Measurements from ENCODE around the gene KIF3A.

The KIF3A gene

DNA sequence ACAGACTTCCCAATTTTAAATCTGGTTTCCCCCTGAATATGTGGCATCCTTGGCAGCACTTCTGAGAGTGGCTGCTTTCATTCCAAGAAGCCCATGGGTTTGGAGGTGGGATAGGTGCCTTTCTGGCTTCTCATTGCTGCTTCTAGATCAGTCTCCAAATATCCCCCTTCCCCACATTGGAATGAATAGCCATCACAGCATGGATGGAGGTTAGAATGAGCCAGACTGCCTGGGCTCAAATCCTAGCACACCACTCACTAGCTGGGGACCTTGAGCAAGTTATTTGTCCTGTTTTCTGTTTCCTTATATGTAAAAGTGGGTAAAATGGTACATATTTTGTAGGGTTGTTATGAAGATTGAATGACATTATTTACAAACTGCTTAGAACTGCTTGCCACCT is 93.2 kb downstream of the KIF3A start:
- no peak for DNase-seq (ENCODE audit: low read depth)
- no peak overlapping the region for H3K4me3 ChIP-seq (ENCODE audit: low read length)
- TF ChIP-seq, protein P1, sequence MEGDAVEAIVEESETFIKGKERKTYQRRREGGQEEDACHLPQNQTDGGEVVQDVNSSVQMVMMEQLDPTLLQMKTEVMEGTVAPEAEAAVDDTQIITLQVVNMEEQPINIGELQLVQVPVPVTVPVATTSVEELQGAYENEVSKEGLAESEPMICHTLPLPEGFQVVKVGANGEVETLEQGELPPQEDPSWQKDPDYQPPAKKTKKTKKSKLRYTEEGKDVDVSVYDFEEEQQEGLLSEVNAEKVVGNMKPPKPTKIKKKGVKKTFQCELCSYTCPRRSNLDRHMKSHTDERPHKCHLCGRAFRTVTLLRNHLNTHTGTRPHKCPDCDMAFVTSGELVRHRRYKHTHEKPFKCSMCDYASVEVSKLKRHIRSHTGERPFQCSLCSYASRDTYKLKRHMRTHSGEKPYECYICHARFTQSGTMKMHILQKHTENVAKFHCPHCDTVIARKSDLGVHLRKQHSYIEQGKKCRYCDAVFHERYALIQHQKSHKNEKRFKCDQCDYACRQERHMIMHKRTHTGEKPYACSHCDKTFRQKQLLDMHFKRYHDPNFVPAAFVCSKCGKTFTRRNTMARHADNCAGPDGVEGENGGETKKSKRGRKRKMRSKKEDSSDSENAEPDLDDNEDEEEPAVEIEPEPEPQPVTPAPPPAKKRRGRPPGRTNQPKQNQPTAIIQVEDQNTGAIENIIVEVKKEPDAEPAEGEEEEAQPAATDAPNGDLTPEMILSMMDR (conservative IDR thresholded peaks at IDR 0.05; ENCODE audit: low read length), result no peak

Measured in AG10803 (cell line).